Naive B cell (primary cell): ENCODE measurements around the gene MLYCD. TPM values are rescaled to one million over a fixed set of nuclear protein-coding genes. Genes with fewer than 3 reads are reported as not detected.

Experiments
- ATAC-seq, 2 donors: fragments of 150-1000 bp; cut with Tn5 transposase; 2 replicates each; pipeline ENCODE4 v1.10.0; 2021; ENCODE audit warnings: low read depth in 2 of 2, mild to moderate bottlenecking in 2 of 2, moderate library complexity in 2 of 2
- DNase-seq: peaks from one replicate; pipeline ENCODE4 v3.0.0; 2022
- H3K27ac Mint-ChIP-seq, 6 donors: one replicate each; pipeline ENCODE4 v1.8.0; 2020 to 2022; ENCODE audit warnings: mild to moderate bottlenecking in 6 of 6, mixed read lengths in 6 of 6, moderate library complexity in 5 of 6, inconsistent platforms in 2 of 6
- H3K27me3 Mint-ChIP-seq, 3 donors: one replicate each; pipeline ENCODE4 v1.8.0; 2021 to 2022; ENCODE audit warnings: mixed read lengths in 3 of 3, mild to moderate bottlenecking in 1 of 3
- H3K36me3 Mint-ChIP-seq, 2 donors: one replicate each; pipeline ENCODE4 v1.8.0; 2020 to 2022; ENCODE audit warnings: mixed read lengths in 2 of 2, inconsistent platforms in 1 of 2, mild to moderate bottlenecking in 1 of 2
- H3K4me1 Mint-ChIP-seq, 3 donors: one replicate each; pipeline ENCODE4 v1.8.0; 2020 to 2022; ENCODE audit warnings: mixed read lengths in 3 of 3, inconsistent platforms in 1 of 3, mild to moderate bottlenecking in 1 of 3, moderate library complexity in 1 of 3
- H3K4me3 Mint-ChIP-seq, 8 donors: one replicate each; pipeline ENCODE4 v1.8.0; 2020 to 2022; ENCODE audit warnings: mild to moderate bottlenecking in 8 of 8, mixed read lengths in 8 of 8, moderate library complexity in 8 of 8, inconsistent platforms in 2 of 8
- H3K9me3 Mint-ChIP-seq, 7 donors: one replicate each; pipeline ENCODE4 v1.8.0; 2020 to 2022; ENCODE audit warnings: mixed read lengths in 7 of 7, mild to moderate bottlenecking in 5 of 7, inconsistent platforms in 2 of 7, moderate library complexity in 1 of 7
- polyA plus RNA-seq, 6 donors: library from polyadenylated mRNA; unstranded; fragments of 300-500 nt; fragmentation: Illumina TruSeq; gene quantifications; one replicate each; pipeline ENCODE4 v1.2.3, GENCODE V29; 2021; ENCODE audit warnings: low read depth in 6 of 6

Gene MLYCD
- polyA plus RNA-seq, 6 donors from 2014 or later: 0.15 to 2.4 (median 1.6) TPM

DNA sequence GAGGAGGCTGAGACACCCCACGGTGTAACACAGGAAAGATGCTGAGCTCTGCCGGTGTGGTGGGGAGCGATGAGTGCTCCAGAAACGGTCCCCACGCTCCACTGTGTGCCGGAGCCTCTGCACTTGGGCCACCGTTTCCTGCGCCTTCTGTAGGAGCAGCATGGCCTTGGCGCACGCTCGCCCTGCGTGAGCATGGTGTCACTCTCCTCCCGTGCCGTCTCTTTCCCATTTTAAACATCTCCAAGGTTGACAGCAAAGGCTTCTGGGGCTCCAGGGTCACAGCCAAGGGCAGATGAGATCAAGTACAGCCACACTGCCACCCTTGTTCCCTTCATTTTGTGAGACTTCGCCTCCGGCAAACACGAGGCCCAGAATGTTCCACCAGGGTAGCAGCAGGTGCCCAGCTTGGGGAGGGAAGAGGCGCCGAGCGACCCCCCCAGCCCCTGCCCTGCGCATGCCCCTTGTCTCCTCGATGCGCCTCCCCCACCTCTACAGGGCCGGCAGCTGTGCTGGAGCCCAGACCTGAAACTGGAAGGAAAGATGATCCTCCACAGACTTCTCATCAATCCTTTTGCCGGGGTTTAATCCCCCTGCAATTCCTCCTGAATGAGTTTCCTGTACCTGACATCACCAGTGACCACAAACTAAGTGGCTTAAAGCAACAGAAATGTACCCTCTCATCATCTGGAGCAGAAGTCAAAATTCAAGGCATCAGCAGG, 34.2 kb downstream of the MLYCD start:
- H3K27me3 Mint-ChIP-seq: no peaks in the 10 kb centered on the region
- H3K36me3 Mint-ChIP-seq: peaks cover 0 to 18% of the 10 kb centered on the region in 2 donors
- no peak overlapping the region for H3K27ac Mint-ChIP-seq
- no peaks in the 10 kb centered on the region for H3K9me3 Mint-ChIP-seq
- ATAC-seq: no peak
- DNase-seq: no peak
- H3K4me3 Mint-ChIP-seq: no peak overlapping the region
- peaks cover 0 to 4% (median 0%) of the 10 kb centered on the region in 3 donors for H3K4me1 Mint-ChIP-seq

DNA sequence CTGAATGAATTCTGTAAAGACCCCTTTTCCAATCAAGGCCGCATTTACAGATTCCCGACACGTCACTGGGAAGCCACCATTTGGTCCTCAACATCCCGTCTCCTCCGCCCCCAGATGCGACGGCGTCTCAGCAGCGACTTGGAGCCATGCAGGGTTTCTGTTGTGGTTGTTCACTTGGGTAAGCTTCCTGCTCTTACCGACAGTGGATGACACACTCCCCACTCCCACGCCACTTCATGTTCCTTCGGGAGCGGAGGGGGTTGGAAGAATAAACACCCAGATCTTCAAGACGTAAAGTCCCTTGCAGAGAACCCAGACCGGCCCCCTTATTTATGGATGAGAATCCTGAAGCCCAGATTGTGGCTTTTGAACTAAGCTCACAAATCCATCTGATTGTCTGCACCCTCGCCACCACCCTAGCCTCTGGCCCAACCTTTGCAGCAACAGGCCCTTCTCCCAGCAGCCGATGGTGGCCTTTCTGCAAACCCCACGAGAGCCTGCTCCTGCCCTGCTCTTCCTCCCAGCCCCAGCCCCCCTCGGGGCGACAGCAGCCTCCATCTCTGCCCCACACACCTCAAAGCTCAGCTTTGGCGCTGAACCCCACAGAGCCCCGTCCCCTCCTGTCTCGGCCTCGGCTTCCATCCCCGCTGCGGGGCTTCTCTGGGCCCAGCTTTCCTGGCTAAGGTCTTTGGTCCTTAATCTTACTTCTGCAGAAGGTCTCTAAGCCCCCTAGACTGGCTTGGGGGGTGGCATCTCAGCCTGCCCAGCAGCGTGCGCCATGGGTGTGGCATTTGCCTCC, 35.2 kb downstream of the MLYCD start:
- Mint-ChIP-seq H3K27ac (no peak overlapping the region), H3K4me1 (peaks cover 0 to 4% (median under 1%) of the 10 kb centered on the region in 3 donors), H3K36me3 (peaks cover 0 to 18% of the 10 kb centered on the region in 2 donors), H3K9me3 (no peaks in the 10 kb centered on the region), H3K27me3 (no peaks in the 10 kb centered on the region), H3K4me3 (no peak overlapping the region)
- DNase-seq (no peak), ATAC-seq (no peak)

DNA sequence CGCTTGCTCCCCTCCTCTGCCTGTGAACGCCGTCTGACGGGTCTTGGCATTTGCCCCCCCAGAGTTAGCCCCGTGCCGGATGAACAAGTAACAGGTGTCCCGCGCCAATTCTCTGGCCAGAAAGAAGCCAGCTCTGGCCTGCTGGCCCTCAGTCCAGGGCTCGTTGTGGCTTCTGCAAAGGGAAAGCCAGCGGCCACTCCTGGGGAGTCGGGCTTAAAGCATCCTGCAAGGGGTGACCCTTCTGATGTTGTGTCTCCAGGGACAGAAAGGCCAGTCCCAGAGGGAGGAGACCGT, 35.7 kb downstream of the MLYCD start:
- Mint-ChIP-seq H3K4me1 (peaks cover 4 to 5% (median 4%) of the 10 kb centered on the region in 3 donors), H3K9me3 (no peaks in the 10 kb centered on the region), H3K36me3 (peaks cover 0 to 18% of the 10 kb centered on the region in 2 donors), H3K27me3 (no peaks in the 10 kb centered on the region), H3K4me3 (no peak overlapping the region), H3K27ac (no peak overlapping the region)
- DNase-seq (no peak), ATAC-seq (no peak)

DNA sequence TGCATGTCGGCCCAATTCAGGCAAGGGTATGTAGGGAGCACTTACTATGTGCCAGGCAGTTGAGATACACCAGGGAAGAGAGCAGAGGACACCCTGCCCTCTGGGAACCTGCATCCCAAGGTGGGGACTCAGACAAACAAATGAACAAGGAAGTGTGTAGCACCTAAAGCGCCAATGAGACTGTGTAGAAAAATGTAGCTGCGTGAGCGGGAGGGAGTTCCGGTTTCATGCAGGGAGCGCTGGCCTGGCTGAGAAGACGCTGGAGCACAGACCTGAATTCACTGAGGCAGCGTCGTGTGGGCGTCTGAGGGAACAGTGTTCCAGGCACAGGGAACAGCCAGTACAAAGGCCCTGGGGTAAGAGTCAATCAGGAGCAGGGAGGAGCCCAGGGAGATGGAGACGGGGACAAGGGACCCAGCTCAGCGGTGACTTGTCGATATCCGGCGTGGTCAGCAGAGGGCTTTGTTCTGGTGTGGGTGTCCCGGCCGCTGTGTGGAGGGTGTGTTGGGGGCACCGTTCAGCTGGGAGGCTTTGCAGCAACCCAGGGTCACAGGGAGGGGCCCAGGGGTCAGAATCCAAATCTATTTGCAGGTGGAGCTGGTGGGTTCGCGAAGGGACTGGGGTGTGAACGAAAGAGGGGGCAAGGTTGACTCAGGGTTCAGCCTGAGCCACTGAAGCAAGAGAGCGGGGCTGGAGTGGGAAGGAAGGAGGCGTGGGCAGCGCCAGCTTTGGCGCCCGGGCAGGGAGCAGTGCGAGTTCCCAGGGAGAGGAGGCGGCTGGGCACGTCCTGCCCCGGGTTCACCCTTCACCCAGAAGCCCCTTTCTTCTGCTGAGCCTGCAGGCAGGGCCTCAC, 36.3 kb downstream of the MLYCD start:
- Mint-ChIP-seq H3K27me3 (no peaks in the 10 kb centered on the region), H3K9me3 (no peaks in the 10 kb centered on the region), H3K4me3 (no peak overlapping the region), H3K4me1 (peaks cover 4 to 5% (median 4%) of the 10 kb centered on the region in 3 donors), H3K27ac (peak overlapping the region in 1 of 6 donors; percentile 65), H3K36me3 (peaks cover 0 to 18% of the 10 kb centered on the region in 2 donors)
- DNase-seq (no peak), ATAC-seq (no peak)

DNA sequence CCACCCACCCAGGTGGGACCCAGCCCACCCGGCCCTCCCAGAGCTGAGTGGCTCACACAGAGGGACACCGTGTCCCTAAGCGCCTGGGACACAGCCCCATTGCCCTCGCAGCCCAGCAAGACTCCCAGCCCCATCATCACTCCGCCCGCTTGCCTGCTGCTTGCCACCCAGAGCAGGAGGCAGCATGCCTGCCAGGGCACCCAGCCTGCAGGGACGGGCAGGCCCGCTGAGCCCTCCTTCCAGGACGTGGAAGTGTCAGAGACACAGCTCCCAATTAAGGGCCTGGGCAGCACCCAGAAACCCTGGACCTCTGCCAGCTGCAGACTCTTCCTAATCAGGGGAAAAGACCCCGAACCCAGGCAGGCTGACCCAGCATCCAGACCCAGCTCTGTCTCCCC, 36.9 kb downstream of the MLYCD start:
- Mint-ChIP-seq H3K27me3 (no peaks in the 10 kb centered on the region), H3K27ac (no peak overlapping the region), H3K4me1 (peaks cover 7 to 9% (median 8%) of the 10 kb centered on the region in 3 donors), H3K9me3 (no peaks in the 10 kb centered on the region), H3K4me3 (no peak overlapping the region), H3K36me3 (peaks cover 0 to 18% of the 10 kb centered on the region in 2 donors)
- DNase-seq (no peak), ATAC-seq (no peak)

DNA sequence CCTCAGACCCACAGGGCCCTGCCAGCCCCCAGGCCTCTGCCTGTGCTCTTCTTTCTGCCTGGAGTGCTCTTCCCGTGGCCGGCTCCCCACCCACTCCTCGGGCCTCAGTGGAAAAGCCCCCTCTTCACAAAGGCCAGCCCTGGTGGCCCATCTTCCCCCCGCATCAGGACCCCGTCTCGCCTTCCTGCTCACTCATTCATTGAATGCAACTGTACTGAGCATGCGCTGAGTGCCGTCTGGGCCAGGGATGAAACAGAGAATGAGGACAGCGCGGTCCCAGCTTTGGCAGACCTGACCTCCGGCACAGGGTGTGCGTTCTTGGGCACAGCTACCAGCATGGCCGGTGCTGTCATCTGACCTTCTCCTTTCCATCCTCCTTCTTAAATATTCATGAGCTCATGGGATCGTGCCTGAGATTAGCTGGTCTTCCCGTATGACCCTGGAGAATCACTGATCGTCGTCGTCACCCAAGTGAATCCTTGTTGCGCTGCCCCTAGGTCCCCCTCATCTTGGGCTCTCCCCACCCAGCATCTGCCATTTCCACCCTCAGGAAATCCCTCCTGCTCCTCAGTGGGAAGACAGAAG, 37.8 kb downstream of the MLYCD start:
- H3K27me3 Mint-ChIP-seq: no peaks in the 10 kb centered on the region
- peak overlapping the region in 2 of 6 donors; percentile 44 to 74 for H3K27ac Mint-ChIP-seq
- no peaks in the 10 kb centered on the region for H3K9me3 Mint-ChIP-seq
- H3K4me3 Mint-ChIP-seq: no peak overlapping the region
- no peak for ATAC-seq
- H3K36me3 Mint-ChIP-seq: peaks cover 0 to 18% of the 10 kb centered on the region in 2 donors
- DNase-seq: no peak
- H3K4me1 Mint-ChIP-seq: peaks cover 7 to 11% (median 9%) of the 10 kb centered on the region in 3 donors

DNA sequence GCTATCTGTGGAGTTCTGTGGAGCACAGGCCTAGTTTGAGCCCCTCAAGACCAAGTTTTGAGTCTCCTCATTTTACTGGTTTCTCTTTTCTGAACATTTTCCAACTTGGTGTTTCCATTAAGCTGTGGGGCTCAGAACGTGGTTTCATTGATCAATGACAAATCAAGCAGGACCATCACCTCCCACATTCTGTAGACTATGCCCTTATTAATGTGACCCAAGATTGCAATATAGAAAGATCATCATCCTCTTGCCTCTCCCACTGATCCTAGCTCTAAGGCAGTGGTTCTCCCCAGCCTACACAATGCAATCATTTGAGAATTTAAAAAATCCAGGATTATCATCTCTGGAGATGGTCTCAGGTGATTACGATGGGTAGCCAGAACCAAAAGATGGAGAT, 38.4 kb downstream of the MLYCD start:
- Mint-ChIP-seq H3K27me3 (no peaks in the 10 kb centered on the region), H3K4me1 (peaks cover 7 to 11% (median 9%) of the 10 kb centered on the region in 3 donors), H3K27ac (no peak overlapping the region), H3K4me3 (no peak overlapping the region), H3K9me3 (no peaks in the 10 kb centered on the region), H3K36me3 (peaks cover 0 to 18% of the 10 kb centered on the region in 2 donors)
- DNase-seq (no peak), ATAC-seq (no peak)

DNA sequence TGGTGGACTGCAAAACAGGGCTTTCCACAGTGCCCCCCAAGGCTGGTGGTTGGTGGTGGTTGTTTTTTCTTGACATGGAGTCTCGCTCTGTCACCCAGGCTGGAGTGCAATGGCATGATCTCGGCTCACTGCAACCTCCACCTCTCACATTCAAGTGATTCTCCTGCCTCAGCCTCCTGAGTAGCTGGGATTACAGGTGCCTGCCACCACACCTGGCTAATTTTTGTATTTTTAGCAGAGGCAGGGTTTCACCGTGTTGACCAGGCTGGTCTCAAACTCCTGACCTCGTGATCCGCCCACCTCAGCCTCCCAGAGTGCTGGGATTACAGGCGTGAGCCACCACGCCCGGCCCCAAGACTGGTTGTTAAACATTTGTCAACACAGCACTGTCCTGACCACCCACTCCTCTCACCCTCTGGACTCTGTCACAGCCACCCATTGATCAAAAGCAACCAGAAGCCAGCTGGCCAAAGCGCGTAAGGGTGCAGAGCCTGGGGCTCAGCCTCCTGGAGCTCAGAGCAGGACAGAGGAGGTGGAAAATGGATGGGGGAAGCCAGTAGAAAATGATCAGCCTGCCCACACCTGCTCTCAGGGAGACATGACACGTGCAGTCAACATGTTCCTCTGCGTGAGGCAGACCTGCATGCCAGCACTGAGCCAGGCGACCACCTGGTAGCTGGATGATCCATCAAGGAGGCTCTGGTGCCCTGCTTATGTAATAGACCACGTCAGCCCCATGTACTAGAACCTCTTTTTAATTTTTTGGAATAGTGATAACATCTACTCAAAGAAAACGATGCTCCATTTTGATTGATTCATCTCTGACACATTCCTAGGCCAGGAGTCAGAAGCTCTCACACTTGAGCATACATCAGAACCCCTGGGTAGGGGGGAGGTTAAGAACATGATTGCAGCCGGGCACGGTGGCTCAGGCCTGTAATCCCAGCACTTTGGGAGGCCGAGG, 39.3 kb downstream of the MLYCD start:
- H3K4me1 Mint-ChIP-seq: peaks cover 7 to 11% (median 9%) of the 10 kb centered on the region in 3 donors
- no peaks in the 10 kb centered on the region for H3K27me3 Mint-ChIP-seq
- no peaks in the 10 kb centered on the region for H3K9me3 Mint-ChIP-seq
- peaks cover 0 to 18% of the 10 kb centered on the region in 2 donors for H3K36me3 Mint-ChIP-seq
- peak overlapping the region in 2 of 6 donors; percentile 32 to 49 for H3K27ac Mint-ChIP-seq
- no peak for ATAC-seq
- no peak overlapping the region for H3K4me3 Mint-ChIP-seq
- no peak for DNase-seq

DNA sequence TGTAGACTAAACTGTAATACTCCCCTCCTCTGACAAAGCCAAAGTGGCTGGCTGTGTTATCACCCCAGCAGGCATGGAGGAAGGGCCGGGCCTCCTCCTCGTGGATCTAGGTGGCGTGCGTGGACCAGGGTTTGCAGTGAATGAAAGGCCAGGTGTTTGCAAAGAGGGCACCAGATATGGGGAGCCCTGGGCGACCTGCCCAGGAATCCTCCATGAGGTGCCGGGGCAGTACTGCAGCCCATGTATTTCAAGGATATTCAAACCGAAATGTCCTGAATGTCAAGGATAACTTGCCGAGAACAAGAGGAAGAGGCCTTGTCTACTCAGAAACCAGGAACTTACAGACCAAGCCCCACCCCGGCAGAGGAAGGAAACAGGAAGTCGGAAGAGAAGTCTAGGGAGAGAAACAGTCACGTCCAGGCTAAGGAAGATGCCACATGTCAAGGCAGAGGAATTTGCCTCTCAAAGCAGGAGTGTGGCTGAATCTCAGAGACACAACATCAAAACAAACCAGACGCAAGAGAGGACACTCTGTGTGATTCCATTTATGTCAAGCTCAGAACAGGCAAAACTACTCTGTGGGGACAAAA, 40.4 kb downstream of the MLYCD start:
- H3K9me3 Mint-ChIP-seq: no peaks in the 10 kb centered on the region
- H3K27ac Mint-ChIP-seq: peak overlapping the region in 2 of 6 donors; percentile 38 to 59

DNA sequence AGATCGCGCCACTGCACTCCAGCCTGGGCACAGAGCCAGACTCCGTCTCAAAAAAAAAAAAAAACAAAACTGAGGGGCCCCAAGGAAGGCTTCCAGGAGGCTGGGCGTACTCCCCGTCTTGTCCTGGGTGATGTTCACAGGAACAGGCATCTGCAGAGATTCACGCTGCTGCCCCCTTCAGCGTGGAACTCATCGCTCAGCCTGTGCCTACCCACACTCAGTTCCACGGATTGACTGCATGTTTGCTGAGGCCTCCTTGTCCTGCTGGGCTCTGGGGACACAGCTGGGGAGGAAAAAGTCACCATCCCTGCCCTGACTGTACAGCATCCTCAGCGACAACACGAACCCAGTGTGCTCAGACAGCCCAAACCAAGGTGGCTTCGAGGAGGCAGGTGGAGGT, 41.2 kb downstream of the MLYCD start:
- no peak for DNase-seq
- Mint-ChIP-seq H3K9me3 (no peaks in the 10 kb centered on the region), H3K36me3 (peaks cover 0 to 12% of the 10 kb centered on the region in 2 donors), H3K4me1 (peaks cover 3 to 11% (median 9%) of the 10 kb centered on the region in 3 donors), H3K27me3 (no peaks in the 10 kb centered on the region), H3K27ac (no peak overlapping the region), H3K4me3 (no peak overlapping the region)
- no peak for ATAC-seq

More for the DNA sequence above, 40.4 kb downstream of the MLYCD start:
- Mint-ChIP-seq H3K36me3 (peaks cover 0 to 18% of the 10 kb centered on the region in 2 donors), H3K27me3 (no peaks in the 10 kb centered on the region), H3K4me3 (no peak overlapping the region), H3K4me1 (peaks cover 5 to 11% (median 9%) of the 10 kb centered on the region in 3 donors)
- DNase-seq (no peak), ATAC-seq (no peak)

DNA sequence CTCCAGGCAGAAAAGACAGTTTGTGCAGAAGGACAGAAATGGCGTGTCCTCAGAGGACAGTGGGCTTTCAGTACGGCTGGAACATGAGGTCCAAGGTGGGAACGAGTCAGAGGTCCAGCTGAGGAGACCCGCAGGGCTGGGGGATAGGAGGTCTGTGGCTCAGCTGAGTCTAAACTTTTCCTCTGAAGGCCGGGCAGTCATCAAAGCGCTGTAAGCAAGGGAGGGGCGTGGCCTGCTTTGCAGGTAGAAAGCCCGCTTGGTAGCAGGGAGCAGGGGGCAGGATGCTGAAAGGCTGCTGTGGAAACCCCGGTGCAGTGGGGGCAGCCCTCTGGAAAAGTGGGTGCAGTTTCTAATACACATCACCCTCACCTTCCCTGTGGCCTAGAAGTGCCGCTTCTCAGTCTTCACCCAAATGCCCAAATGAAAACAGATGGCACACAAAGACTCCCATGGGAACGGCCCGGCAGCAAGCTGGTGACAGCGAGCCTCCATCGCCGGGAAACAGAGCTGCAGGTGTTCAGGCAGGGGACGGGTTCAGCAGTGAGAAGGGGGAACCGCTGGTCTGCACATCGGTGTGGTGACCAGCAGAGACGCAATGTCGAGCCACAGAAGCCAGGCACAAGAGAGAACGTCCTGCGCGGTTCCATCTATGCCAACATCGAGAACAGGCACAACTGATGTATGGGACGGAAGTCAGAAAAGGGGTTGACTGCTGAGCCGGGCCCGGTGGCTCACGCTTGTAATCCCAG, 41.9 kb downstream of the MLYCD start:
- H3K4me3 Mint-ChIP-seq: no peak overlapping the region
- H3K36me3 Mint-ChIP-seq: peaks cover 0 to 9% of the 10 kb centered on the region in 2 donors
- H3K4me1 Mint-ChIP-seq: peaks cover 3 to 11% (median 9%) of the 10 kb centered on the region in 3 donors
- peak overlapping the region in 1 of 6 donors; percentile 77 for H3K27ac Mint-ChIP-seq
- no peaks in the 10 kb centered on the region for H3K9me3 Mint-ChIP-seq
- DNase-seq: no peak
- no peaks in the 10 kb centered on the region for H3K27me3 Mint-ChIP-seq
- no peak for ATAC-seq
